Ovary (tissue), 3 donors: Measurements from ENCODE around the gene CRTC1.
"Not testable (repeated sequence)": the region's sequence is repeated elsewhere in the genome, so short reads cannot be mapped to it uniquely, and the experiment has no call there.

Experiments used
- CTCF ChIP-seq, 3 donors: fragments of 450-650 bp in 2 of 3; fragments of 200-600 bp in 1 of 3; IDR thresholded peaks; one replicate each; pipeline versions ENCODE4 v1.5.1 to v1.8.0; 2016 to 2022; ENCODE audit warnings: antibody characterized with exemption in 3 of 3, mild to moderate bottlenecking in 1 of 3
- POLR2A ChIP-seq: fragments of 450-650 bp; IDR thresholded peaks from one replicate; pipeline ENCODE4 v1.6.1; 2017; ENCODE audit warnings: antibody characterized with exemption, mild to moderate bottlenecking, moderate library complexity
- donor health status: DM: no; HTN: no; CAD: no.

- not testable (repeated sequence) for TF ChIP-seq CTCF (IDR thresholded peaks at IDR 0.05); POLR2A
Measured at GRCh38 chr19:18816645-18817044, 133.2 kb downstream of the CRTC1 start.
